Brain microvascular endothelial cell (primary cell): Measurements from ENCODE around the gene TACR1.

Source experiments
- DNase-seq: peaks from one replicate; pipeline ENCODE4 v3.0.0-alpha.2; 2020
- H3K27ac ChIP-seq: fragments of 250-450 bp; sonication (Bioruptor Pico); 2 replicates; pipeline ENCODE4 v1.5.1; 2020; ENCODE audit warnings: mild to moderate bottlenecking, moderate library complexity
- H3K27me3 ChIP-seq: fragments of 250-450 bp; sonication (Bioruptor Pico); replicated peaks from 2 replicates; pipeline ENCODE4 v1.5.1; 2020; ENCODE audit warnings: mild to moderate bottlenecking
- H3K36me3 ChIP-seq: fragments of 250-450 bp; sonication (Bioruptor Pico); replicated peaks from 2 replicates; pipeline ENCODE4 v1.5.1; 2020; ENCODE audit warnings: mild to moderate bottlenecking
- H3K4me3 ChIP-seq: 2 replicates; pipeline ENCODE4 v1.5.1; 2011; ENCODE audit warnings: low read depth, mild to moderate bottlenecking, control low read depth, low read length, moderate library complexity
- CTCF ChIP-seq: IDR thresholded peaks from 2 replicates; pipeline ENCODE4 v1.5.1; 2011; ENCODE audit warnings: low read depth, mild to moderate bottlenecking, moderate library complexity, low read length, control low read depth, inconsistent platforms; ENCODE audit errors: missing control alignments
- in situ Hi-C: cut with HindIII; loops from 2 replicates; pipeline ENCODE4 v1.10.0; 2017; ENCODE audit warnings: low sequenced_read_pairs, low pct_ligation_motif_present

TACR1 gene

GRCh38 chr2:75045526-75046050 lies 153.7 kb downstream of the TACR1 start:
- Histone ChIP-seq H3K4me3 (no peak overlapping the region), H3K27ac (no peak overlapping the region), H3K36me3 (no peaks in the 10 kb centered on the region), H3K27me3 (no peaks in the 10 kb centered on the region)
- no peak for DNase-seq
- TF ChIP-seq CTCF, result no peak
- in situ Hi-C loops, result no loop called here

- no peak for DNase-seq
- no peak for TF ChIP-seq CTCF
- in situ Hi-C loops, result no loop called here
- Histone ChIP-seq H3K27ac (no peak overlapping the region), H3K4me3 (no peak overlapping the region), H3K27me3 (no peaks in the 10 kb centered on the region), H3K36me3 (no peaks in the 10 kb centered on the region)
These were observed 155.0 kb downstream of the TACR1 start for GRCh38 chr2:75044291-75044690.

- H3K36me3 ChIP-seq, result no peaks in the 10 kb centered on the region
- no peak for DNase-seq
- TF ChIP-seq CTCF, result no peak
- no peak overlapping the region for H3K27ac ChIP-seq
- H3K27me3 ChIP-seq, result no peaks in the 10 kb centered on the region
- no peak overlapping the region for H3K4me3 ChIP-seq
- in situ Hi-C loops, result no loop called here
These were observed 156.5 kb downstream of the TACR1 start for GRCh38 chr2:75042823-75043222.

GRCh38 chr2:75041731-75042600 lies 157.4 kb downstream of the TACR1 start:
- Histone ChIP-seq H3K27ac (no peak overlapping the region), H3K36me3 (no peaks in the 10 kb centered on the region), H3K4me3 (no peak overlapping the region), H3K27me3 (no peaks in the 10 kb centered on the region)
- in situ Hi-C loops, result no loop called here
- no peak for TF ChIP-seq CTCF
- no peak for DNase-seq

GRCh38 chr2:75041226-75041625 lies 158.1 kb downstream of the TACR1 start:
- DNase-seq, result no peak
- in situ Hi-C loops, result no loop called here
- no peak for TF ChIP-seq CTCF
- Histone ChIP-seq H3K4me3 (no peak overlapping the region), H3K36me3 (no peaks in the 10 kb centered on the region), H3K27ac (no peak overlapping the region), H3K27me3 (no peaks in the 10 kb centered on the region)
